BLaER1 treated with 17β-estradiol and CSF1 and Interleukin-3, amounts not matched to agents 10 nM and 100 nM (cell line): Measurements from ENCODE around the gene ADAMTS14.
"Not testable (repeated sequence)": the region's sequence is repeated elsewhere in the genome, so short reads cannot be mapped to it uniquely, and the experiment has no call there.

Source experiments
- H3K27ac ChIP-seq, 11 experiments: shearing (Covaris generic); formaldehyde crosslinking; 2 replicates each; pipeline ENCODE4 v1.8.1; 2022
- H3K27me3 ChIP-seq, 11 experiments: shearing (Covaris generic); formaldehyde crosslinking; 2 replicates each; pipeline ENCODE4 v1.8.1; 2022
- H3K36me3 ChIP-seq, 11 experiments: shearing (Covaris generic); formaldehyde crosslinking; 2 replicates each; pipeline ENCODE4 v1.8.1; 2022
- H3K4me1 ChIP-seq, 10 experiments: shearing (Covaris generic); formaldehyde crosslinking; 2 replicates each; pipeline ENCODE4 v1.8.1; 2022
- H3K4me2 ChIP-seq, 11 experiments: shearing (Covaris generic); formaldehyde crosslinking; 2 replicates each; pipeline ENCODE4 v1.8.1; 2022
- H3K4me3 ChIP-seq, 10 experiments: shearing (Covaris generic); formaldehyde crosslinking; 2 replicates each; pipeline ENCODE4 v1.8.1; 2022
- H3K9ac ChIP-seq, 11 experiments: shearing (Covaris generic); formaldehyde crosslinking; 2 replicates each; pipeline ENCODE4 v1.8.1; 2022
- H3K9me3 ChIP-seq, 11 experiments: shearing (Covaris generic); formaldehyde crosslinking; replicated peaks in 1 of 11; 2 replicates each; pipeline ENCODE4 v1.8.1; 2022
- H4K20me1 ChIP-seq, 11 experiments: shearing (Covaris generic); formaldehyde crosslinking; 2 replicates each; pipeline ENCODE4 v1.8.1; 2022
- Cebpa-rat ChIP-seq, 11 experiments: shearing (Covaris generic); IDR thresholded peaks; 2 replicates each; pipeline ENCODE4 v1.8.1; 2022

ADAMTS14 gene

GRCh38 chr10:70664702-70665195, 7.6 kb upstream of the ADAMTS14 start:
- Histone ChIP-seq H4K20me1 (peaks cover 0 to 8% (median 0%) of the 10 kb centered on the region in 11 experiments; a peak in 2 of 22 replicates), H3K9me3 (peaks cover 9 to 19% (median 15%) of the 10 kb centered on the region in 11 experiments; a peak in 20 of 22 replicates), H3K4me2 (peak overlapping the region in 10 of 11 experiments; percentile 27 to 85 (median 74)), H3K27ac (peak overlapping the region in 9 of 11 experiments; percentile 9 to 59 (median 34); a peak in 15 of 22 replicates), H3K36me3 (no peaks in the 10 kb centered on the region), H3K4me1 (peaks cover 19 to 50% (median 40%) of the 10 kb centered on the region in 10 experiments), H3K4me3 (no peak overlapping the region), H3K27me3 (peaks cover 0 to 8% (median 0%) of the 10 kb centered on the region in 11 experiments; a peak in 1 of 22 replicates), H3K9ac (peak overlapping the region in 3 of 11 experiments; percentile 11 to 34 (median 27); a peak in 5 of 22 replicates)
- TF ChIP-seq Cebpa-rat (IDR thresholded peaks at IDR 0.05): no peak; a peak in 1 of 22 replicates

- Histone ChIP-seq H3K4me2 (peak overlapping the region; percentile 24 to 62 (median 38); a peak in 19 of 22 replicates), H3K27ac (no peak overlapping the region), H3K36me3 (no peaks in the 10 kb centered on the region), H3K27me3 (peaks cover 4 to 18% (median 11%) of the 10 kb centered on the region in 11 experiments; a peak in 18 of 22 replicates), H3K4me3 (no peak overlapping the region), H3K9ac (no peak overlapping the region), H3K9me3 (peaks cover 9 to 18% (median 13%) of the 10 kb centered on the region in 11 experiments; a peak in 20 of 22 replicates), H4K20me1 (peaks cover 0 to 8% (median 0%) of the 10 kb centered on the region in 11 experiments; a peak in 3 of 22 replicates), H3K4me1 (peaks cover 38 to 60% (median 50%) of the 10 kb centered on the region in 10 experiments)
- no peak for TF ChIP-seq Cebpa-rat (IDR thresholded peaks at IDR 0.05)
Measured at GRCh38 chr10:70666960-70667798, 5.1 kb upstream of the ADAMTS14 start.

- not testable (repeated sequence) for H3K4me3 ChIP-seq, H3K36me3 ChIP-seq, H3K27ac ChIP-seq, H3K9ac ChIP-seq
- H3K9me3 ChIP-seq: peaks cover 9 to 18% (median 13%) of the 10 kb centered on the region in 11 experiments; a peak in 20 of 22 replicates
- H4K20me1 ChIP-seq: peaks cover 0 to 12% (median 3%) of the 10 kb centered on the region in 11 experiments; a peak in 10 of 22 replicates
- peaks cover 9 to 23% (median 16%) of the 10 kb centered on the region in 11 experiments for H3K27me3 ChIP-seq
- H3K4me1 ChIP-seq: peaks cover 38 to 60% (median 53%) of the 10 kb centered on the region in 10 experiments
- H3K4me2 ChIP-seq: peak overlapping the region in 4 of 11 experiments; percentile 31 to 62 (median 34); a peak in 5 of 22 replicates
Measured at GRCh38 chr10:70667818-70668217, 4.5 kb upstream of the ADAMTS14 start.

- peaks cover 38 to 61% (median 52%) of the 10 kb centered on the region in 10 experiments for H3K4me1 ChIP-seq
- H4K20me1 ChIP-seq: peaks cover 0 to 19% (median 5%) of the 10 kb centered on the region in 11 experiments; a peak in 11 of 22 replicates
- H3K27ac ChIP-seq: no peak overlapping the region
- no peaks in the 10 kb centered on the region for H3K36me3 ChIP-seq
- peaks cover 12 to 30% (median 23%) of the 10 kb centered on the region in 11 experiments for H3K27me3 ChIP-seq
- H3K4me3 ChIP-seq: no peak overlapping the region
- peaks cover 9 to 18% (median 13%) of the 10 kb centered on the region in 11 experiments; a peak in 20 of 22 replicates for H3K9me3 ChIP-seq
- TF ChIP-seq Cebpa-rat (IDR thresholded peaks at IDR 0.05): no peak
- no peak overlapping the region for H3K9ac ChIP-seq
- H3K4me2 ChIP-seq: no peak overlapping the region
Measured at GRCh38 chr10:70668454-70668970, 3.8 kb upstream of the ADAMTS14 start.

- Histone ChIP-seq H3K4me3 (no peak overlapping the region), H3K4me2 (no peak overlapping the region), H3K27me3 (peaks cover 12 to 34% (median 28%) of the 10 kb centered on the region in 11 experiments), H4K20me1 (peaks cover 0 to 21% (median 5%) of the 10 kb centered on the region in 11 experiments; a peak in 11 of 22 replicates), H3K36me3 (no peaks in the 10 kb centered on the region), H3K9me3 (peaks cover 9 to 18% (median 13%) of the 10 kb centered on the region in 11 experiments; a peak in 20 of 22 replicates), H3K9ac (no peak overlapping the region), H3K27ac (no peak overlapping the region), H3K4me1 (peaks cover 38 to 56% (median 49%) of the 10 kb centered on the region in 10 experiments)
- TF ChIP-seq Cebpa-rat (IDR thresholded peaks at IDR 0.05): no peak
Measured at GRCh38 chr10:70669015-70669414, 3.3 kb upstream of the ADAMTS14 start.

GRCh38 chr10:70669732-70670317, 2.5 kb upstream of the ADAMTS14 start:
- Histone ChIP-seq H3K27me3 (peaks cover 12 to 42% (median 31%) of the 10 kb centered on the region in 11 experiments), H3K36me3 (no peaks in the 10 kb centered on the region), H3K4me2 (peak overlapping the region in 2 of 11 experiments; percentile 0 to 93; a peak in 1 of 22 replicates), H3K27ac (no peak overlapping the region), H3K4me3 (no peak overlapping the region), H4K20me1 (peaks cover 0 to 21% (median 5%) of the 10 kb centered on the region in 11 experiments; a peak in 11 of 22 replicates), H3K9ac (no peak overlapping the region), H3K9me3 (peaks cover 9 to 18% (median 13%) of the 10 kb centered on the region in 11 experiments; a peak in 20 of 22 replicates), H3K4me1 (peaks cover 32 to 48% (median 41%) of the 10 kb centered on the region in 10 experiments)
- no peak for TF ChIP-seq Cebpa-rat (IDR thresholded peaks at IDR 0.05)

- H3K9ac ChIP-seq: peak overlapping the region in 9 of 11 experiments; percentile 30 to 72 (median 53); a peak in 15 of 22 replicates
- H3K27me3 ChIP-seq: peaks cover 12 to 43% (median 31%) of the 10 kb centered on the region in 11 experiments
- H3K4me3 ChIP-seq: peak overlapping the region; percentile 46 to 68 (median 54)
- no peaks in the 10 kb centered on the region for H3K36me3 ChIP-seq
- H3K9me3 ChIP-seq: peaks cover 9 to 18% (median 13%) of the 10 kb centered on the region in 11 experiments; a peak in 20 of 22 replicates
- peaks cover 24 to 43% (median 30%) of the 10 kb centered on the region in 10 experiments for H3K4me1 ChIP-seq
- peak overlapping the region; percentile 80 to 98 (median 94) for H3K4me2 ChIP-seq
- peak overlapping the region in 9 of 11 experiments; percentile 5 to 59 (median 37); a peak in 15 of 22 replicates for H3K27ac ChIP-seq
- peaks cover 0 to 21% (median 5%) of the 10 kb centered on the region in 11 experiments; a peak in 11 of 22 replicates for H4K20me1 ChIP-seq
- TF ChIP-seq Cebpa-rat (IDR thresholded peaks at IDR 0.05): no peak
Measured at GRCh38 chr10:70671619-70672164, 614 bp upstream of the ADAMTS14 start.
